VCaP (cell line): ENCODE results near the gene MLC1.

Experiments
- H3K27ac ChIP-seq: fragments of 450-650 bp; 2 replicates; pipeline ENCODE4 v1.5.1; 2017
- CTCF ChIP-seq: fragments of 450-650 bp; conservative IDR thresholded peaks from 2 replicates; pipeline ENCODE4 v1.5.1; 2017; ENCODE audit warnings: mild to moderate bottlenecking, moderate library complexity

MLC1 gene

GRCh38 chr22:50063589-50064393 lies 21.4 kb downstream of the MLC1 start:
- no peak overlapping the region for H3K27ac ChIP-seq
- TF ChIP-seq CTCF, result no peak

GRCh38 chr22:50062509-50063135 lies 22.6 kb downstream of the MLC1 start:
- no peak for TF ChIP-seq CTCF
- no peak overlapping the region for H3K27ac ChIP-seq

GRCh38 chr22:50061824-50062355 lies 23.3 kb downstream of the MLC1 start:
- no peak for TF ChIP-seq CTCF
- H3K27ac ChIP-seq, result no peak overlapping the region

- no peak overlapping the region for H3K27ac ChIP-seq
Measured at GRCh38 chr22:50061141-50061823, 23.9 kb downstream of the MLC1 start.

GRCh38 chr22:50060441-50061140 lies 24.6 kb downstream of the MLC1 start:
- TF ChIP-seq CTCF, result no peak
- no peak overlapping the region for H3K27ac ChIP-seq

More at GRCh38 chr22:50061141-50061823, 23.9 kb downstream of the MLC1 start:
- no peak for TF ChIP-seq CTCF

- no peak for TF ChIP-seq CTCF
- H3K27ac ChIP-seq, result no peak overlapping the region
Measured at GRCh38 chr22:50059881-50060262, 25.4 kb downstream of the MLC1 start.
